HG03575 (cell line): Measurements from ENCODE around the gene DOLPP1.

ENCODE experiments used
- ATAC-seq: cut with Tn5 transposase; IDR thresholded peaks from one replicate; pipeline ENCODE4 v1.9.1; 2021; ENCODE audit not compliant: unreplicated experiment, insufficient number of reproducible peaks, low FRiP score; ENCODE audit errors: extremely low read depth

The DOLPP1 gene

GRCh38 chr9:129059796-129060785 lies 20.8 kb upstream of the DOLPP1 start:
- no peak for ATAC-seq

DNA sequence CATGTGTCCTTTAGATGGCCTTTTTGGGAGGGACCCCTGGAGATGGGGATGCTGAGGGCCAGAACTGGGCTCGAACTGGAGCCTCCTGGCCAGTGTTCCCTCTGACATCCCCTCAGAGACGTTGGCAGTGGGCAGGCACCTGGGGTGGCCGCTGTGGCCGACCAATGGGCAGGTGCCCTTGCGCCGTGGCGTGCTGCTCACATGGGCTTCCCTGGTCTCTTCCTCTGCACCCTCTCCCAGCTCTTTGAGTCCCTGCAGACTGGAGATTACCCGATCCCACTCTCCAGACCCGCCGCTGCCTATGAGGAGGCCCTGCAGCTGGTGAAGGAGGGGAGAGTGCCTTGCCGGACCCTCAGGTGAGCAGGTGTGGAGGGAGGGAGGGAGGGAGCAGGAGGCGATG lies 19.9 kb upstream of the DOLPP1 start:
- no peak for ATAC-seq

DNA sequence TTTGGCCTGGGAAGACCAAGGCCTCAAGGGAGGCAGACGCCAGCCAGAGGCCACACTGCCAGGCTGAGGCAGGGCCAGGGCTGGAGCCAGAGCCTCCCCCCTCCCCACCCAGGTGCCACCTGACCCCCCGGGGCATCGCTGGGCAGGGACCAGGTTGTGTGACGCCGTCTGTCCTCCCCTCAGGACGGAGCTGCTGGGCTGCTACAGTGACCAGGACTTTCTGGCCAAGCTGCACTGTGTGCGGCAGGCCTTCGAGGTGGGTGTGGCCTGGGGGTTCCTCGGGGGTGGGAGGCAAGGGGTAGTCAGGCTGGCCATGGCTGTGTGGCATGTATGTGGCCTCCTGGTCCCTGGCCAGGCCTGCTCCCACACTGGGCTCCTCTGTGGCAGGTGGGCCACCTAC lies 17.9 kb upstream of the DOLPP1 start:
- no peak for ATAC-seq

GRCh38 chr9:129064499-129064908 lies 16.4 kb upstream of the DOLPP1 start:
- no peak for ATAC-seq

- no peak for ATAC-seq
Measured at GRCh38 chr9:129068110-129068509, 12.8 kb upstream of the DOLPP1 start.

GRCh38 chr9:129068990-129069861 lies 11.7 kb upstream of the DOLPP1 start:
- no peak for ATAC-seq

GRCh38 chr9:129069862-129070641 lies 10.9 kb upstream of the DOLPP1 start:
- no peak for ATAC-seq

GRCh38 chr9:129070696-129071525 lies 10.0 kb upstream of the DOLPP1 start:
- ATAC-seq = no peak

GRCh38 chr9:129071526-129072126 lies 9.3 kb upstream of the DOLPP1 start:
- no peak for ATAC-seq

GRCh38 chr9:129072171-129072570 lies 8.7 kb upstream of the DOLPP1 start:
- ATAC-seq = no peak

DNA sequence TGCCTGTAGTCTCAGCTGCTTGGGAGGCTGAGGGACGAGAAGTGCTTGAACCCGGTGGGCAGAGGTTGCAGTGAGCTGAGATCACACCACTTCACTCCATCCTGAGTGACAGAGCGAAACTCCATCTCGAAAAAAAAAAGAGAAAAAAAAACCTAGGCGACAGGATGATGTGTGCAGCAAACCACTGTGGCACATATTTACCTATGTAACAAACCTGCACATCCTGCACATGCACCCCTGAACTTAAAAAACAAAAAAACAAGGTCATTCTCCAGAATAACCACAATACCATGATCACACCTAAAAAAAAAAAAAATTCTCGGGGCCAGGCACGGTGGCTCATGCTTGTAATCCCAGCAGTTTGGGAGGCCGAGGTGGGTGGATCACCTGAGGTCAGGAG lies 7.5 kb upstream of the DOLPP1 start:
- no peak for ATAC-seq

GRCh38 chr9:129074106-129074505 lies 6.8 kb upstream of the DOLPP1 start:
- ATAC-seq = no peak

DNA sequence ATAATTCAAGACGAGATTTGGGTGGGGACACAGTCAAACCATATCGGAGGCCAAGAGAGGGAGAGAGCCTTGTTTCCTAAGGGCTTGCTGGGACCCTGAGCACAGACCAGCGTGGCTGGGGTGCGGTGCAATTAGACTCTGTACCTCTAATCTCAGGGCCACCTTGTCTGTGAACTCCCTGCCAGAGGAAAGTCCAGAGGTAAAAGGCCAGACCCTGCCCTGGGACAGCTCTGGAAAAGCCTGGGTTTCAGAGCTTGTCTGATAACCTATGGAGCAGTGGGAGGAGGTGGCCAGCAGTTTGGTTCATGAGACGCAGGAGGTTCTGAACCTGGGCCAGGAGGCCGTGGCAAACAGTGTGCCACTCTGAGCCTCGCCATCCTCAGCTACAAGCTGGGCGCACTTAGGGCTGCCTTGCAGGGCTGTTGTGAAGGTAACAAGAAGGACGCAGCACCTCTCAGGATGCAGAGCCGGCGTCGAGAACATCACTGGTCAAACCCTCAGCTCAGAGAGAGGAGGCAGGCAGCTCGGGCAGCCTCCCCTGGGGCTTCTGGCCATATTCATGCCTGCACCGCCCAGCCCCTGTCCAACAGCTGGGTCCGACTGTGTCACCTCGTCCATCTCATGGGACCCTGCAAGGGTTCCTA lies 4.8 kb upstream of the DOLPP1 start:
- ATAC-seq = no peak

GRCh38 chr9:129076640-129077037 lies 4.3 kb upstream of the DOLPP1 start:
- no peak for ATAC-seq

- ATAC-seq = no peak
Measured at GRCh38 chr9:129077236-129077635, 3.7 kb upstream of the DOLPP1 start.

GRCh38 chr9:129078691-129079503 lies 2.0 kb upstream of the DOLPP1 start:
- no peak for ATAC-seq

- ATAC-seq = no peak
Measured at GRCh38 chr9:129079829-129080228, 1.1 kb upstream of the DOLPP1 start.
